Activated naive CD4-positive, alpha-beta T cell treated with anti-CD3 and anti-CD28 coated beads, Interleukin-2, amount 50 U/mL, for 72 hours (primary cell): ENCODE results near the gene ATP7B. TPM values are rescaled to one million over a fixed set of nuclear protein-coding genes. Genes with fewer than 3 reads are reported as not detected.
A peak's percentile ranks its signal among the peaks of the same experiment; 100 is the strongest.

Experiments
- ATAC-seq, 2 donors: fragments of 150-1000 bp; cut with Tn5 transposase; 2 replicates each; pipeline ENCODE4 v1.10.0; 2021; ENCODE audit warnings: mild to moderate bottlenecking in 2 of 2, moderate library complexity in 2 of 2
- DNase-seq, 2 donors: peaks; one replicate each; pipeline ENCODE4 v3.0.0; 2021 to 2022; ENCODE audit warnings: low spot score in 2 of 2
- H3K27ac Mint-ChIP-seq, 2 donors: one replicate each; pipeline ENCODE4 v1.8.0; 2022; ENCODE audit warnings: mild to moderate bottlenecking in 2 of 2, mixed read lengths in 2 of 2
- H3K36me3 Mint-ChIP-seq, 2 donors: one replicate each; pipeline ENCODE4 v1.8.0; 2022; ENCODE audit warnings: mixed read lengths in 2 of 2
- H3K9me3 Mint-ChIP-seq, 2 donors: one replicate each; pipeline ENCODE4 v1.8.0; 2022; ENCODE audit warnings: mixed read lengths in 2 of 2
- total RNA-seq, 2 donors: library from RNA; stranded (reverse); gene quantifications; one replicate each; pipeline ENCODE4 v1.2.3, GENCODE V29; 2022

The ATP7B gene
- total RNA-seq, 2 donors from 2014 or later, result 0.96 to 1.1 TPM

DNA sequence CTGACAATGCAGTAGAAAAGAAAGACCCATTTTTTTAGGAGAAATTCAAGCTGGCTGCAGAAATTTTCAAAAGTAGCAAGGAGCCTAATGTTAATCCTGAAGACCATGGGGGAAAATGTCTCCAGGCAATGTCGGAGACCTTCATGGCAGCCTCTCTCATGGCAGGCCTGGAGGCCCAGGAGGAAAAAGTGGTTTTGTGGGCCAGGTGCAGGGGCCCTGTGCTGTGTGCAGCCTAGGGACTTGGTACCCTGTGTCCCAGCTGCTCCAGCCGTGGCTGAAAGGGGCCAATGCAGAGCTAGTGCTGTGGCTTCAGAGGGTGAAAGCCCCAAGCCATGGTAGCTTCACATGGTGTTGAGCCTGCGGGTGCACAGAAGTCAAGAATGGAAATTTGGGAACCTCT, 5.0 kb upstream of the ATP7B start:
- H3K27ac Mint-ChIP-seq, result no peak overlapping the region
- ATAC-seq (no peak), DNase-seq (no peak)
- H3K9me3 Mint-ChIP-seq, result peaks cover 0 to 5% of the 10 kb centered on the region in 2 donors
- peaks cover 9 to 31% of the 10 kb centered on the region in 2 donors for H3K36me3 Mint-ChIP-seq

DNA sequence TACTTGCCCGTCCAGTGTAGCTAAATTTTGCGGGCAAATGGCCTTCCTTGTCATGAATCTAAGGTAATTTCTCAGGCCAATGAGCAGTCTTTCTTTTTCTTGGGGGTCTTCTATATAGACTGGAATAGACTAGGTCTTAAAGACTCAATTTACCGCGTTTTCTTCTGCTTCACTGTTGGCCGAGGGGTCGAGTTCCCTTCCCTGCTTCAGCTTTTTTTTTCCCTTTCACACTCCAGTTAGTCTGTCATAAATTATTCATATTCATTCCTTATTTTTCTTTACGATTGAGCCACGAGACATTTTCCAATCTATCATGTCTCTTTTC, 1.2 kb upstream of the ATP7B start:
- no peak for ATAC-seq
- H3K36me3 Mint-ChIP-seq, result peaks cover 10 to 14% of the 10 kb centered on the region in 2 donors
- DNase-seq, result no peak
- H3K27ac Mint-ChIP-seq, result peak overlapping the region; percentile 91 to 93
- peaks cover 0 to 5% of the 10 kb centered on the region in 2 donors for H3K9me3 Mint-ChIP-seq

DNA sequence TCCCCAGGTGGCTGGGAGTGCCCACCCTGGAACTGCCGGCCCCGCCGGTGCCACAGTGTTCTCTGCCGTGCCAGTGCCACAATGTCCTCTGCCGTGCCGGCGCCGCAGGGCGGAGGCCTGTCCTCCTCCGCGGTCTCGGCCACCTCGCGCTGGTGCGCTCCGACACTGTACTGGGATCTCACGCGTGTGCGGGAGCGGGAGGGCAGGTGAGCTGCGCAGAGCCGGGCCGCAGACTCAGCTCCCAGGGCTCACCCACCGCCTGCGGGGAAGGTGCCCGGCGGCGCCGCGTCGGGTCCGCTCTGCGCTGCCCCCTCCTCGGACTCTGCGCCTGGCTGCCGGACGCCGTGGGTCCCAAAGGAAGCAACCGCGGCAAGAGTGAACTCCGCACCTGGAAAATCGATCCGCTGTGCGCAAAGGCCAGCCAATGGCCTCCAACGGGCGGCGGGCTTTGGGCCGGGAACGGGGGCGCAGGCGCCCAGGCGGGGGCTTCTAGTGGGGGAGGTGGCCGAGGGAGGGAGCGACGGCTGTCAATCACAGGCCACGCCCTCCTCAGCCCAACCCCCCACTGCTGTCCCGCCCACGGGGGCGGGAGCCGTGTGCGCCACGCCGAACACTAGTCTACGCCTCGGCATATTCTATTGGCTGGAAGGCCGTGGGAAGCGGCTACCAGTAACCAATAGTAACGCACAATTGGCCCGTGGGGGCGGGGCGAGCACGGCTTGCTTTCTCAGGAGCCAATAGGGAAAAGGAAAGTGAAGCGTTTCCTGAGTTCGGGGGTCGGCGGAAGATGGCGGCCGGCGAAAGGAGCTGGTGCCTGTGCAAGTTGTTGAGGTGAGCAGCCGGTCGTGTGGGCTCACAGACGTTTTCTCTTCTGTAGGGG, 622 bp upstream of the ATP7B start, which contains the start of gene ALG11:
ALG11 (plus strand) TSS at position 767 of the 880 bp plus-strand sequence; CDS start at position 788, 21 bp downstream.
- peak within 1 kb of the TSS; percentile 91 to 93 for H3K27ac Mint-ChIP-seq
- peaks cover 0 to 5% of the 10 kb centered on the region in 2 donors for H3K9me3 Mint-ChIP-seq
- peak; percentile 99 for ATAC-seq
- peak; percentile 98 to 99 for DNase-seq
- H3K36me3 Mint-ChIP-seq, result peaks cover 10 to 14% of the 10 kb centered on the region in 2 donors

DNA sequence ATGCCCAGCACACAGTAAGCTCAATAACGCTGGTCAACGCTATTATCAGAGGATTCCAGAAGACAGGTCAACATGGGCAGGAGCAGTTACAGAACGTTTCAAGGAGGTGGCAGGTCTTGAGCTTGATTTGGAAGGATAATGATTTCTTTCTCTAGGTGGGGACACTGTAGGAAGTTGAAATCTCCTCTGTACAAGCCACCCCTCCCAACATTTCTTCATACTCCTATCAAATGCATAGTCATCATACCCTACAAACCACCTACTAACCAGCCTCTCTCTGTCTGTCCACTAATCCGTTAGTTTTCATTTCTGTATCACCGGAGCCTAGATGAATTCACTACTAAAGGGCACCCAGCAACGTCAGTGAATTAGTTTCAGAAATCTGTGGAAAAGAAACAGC, 1.3 kb downstream of the ATP7B start:
- Mint-ChIP-seq H3K36me3 (peaks cover 0 to 14% of the 10 kb centered on the region in 2 donors), H3K27ac (no peak overlapping the region), H3K9me3 (no peaks in the 10 kb centered on the region)
- ATAC-seq (no peak), DNase-seq (no peak)

DNA sequence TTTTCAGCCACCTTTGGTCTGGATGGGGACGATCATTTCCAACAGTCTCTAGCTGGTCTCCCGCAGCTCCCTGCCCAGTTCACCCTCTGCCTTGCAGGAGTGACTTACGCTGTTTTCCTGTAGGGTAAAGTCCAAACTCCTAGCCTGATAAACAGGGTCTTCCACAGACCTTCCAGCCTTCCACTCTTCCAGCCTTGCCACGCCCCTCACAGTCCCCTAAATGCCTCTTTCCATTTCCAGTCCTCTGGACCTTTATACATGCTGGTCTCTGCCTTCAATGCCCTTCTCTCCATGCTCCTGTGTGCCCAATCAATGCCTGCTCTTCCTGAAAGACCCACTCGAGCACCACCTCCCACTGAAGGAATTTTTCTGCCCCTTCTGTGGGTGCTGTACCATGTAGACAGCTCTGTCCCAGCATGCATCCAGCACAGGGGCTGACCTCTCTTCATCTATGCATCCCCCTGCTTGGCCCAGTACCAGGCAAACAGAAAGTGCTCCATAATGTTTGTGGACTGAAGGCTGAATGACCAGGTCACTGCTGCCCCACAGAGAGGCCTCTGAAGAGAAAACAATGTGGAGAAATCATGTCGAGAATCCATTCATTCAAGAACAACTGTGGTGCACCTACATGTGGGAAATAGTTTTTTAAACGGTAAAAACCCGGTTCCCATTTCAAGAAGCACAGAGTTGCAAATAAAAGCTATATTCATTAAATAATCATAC, 4.6 kb downstream of the ATP7B start:
- Mint-ChIP-seq H3K36me3 (peaks cover 0 to 7% of the 10 kb centered on the region in 2 donors), H3K27ac (no peak overlapping the region), H3K9me3 (no peaks in the 10 kb centered on the region)
- DNase-seq (no peak), ATAC-seq (no peak)

DNA sequence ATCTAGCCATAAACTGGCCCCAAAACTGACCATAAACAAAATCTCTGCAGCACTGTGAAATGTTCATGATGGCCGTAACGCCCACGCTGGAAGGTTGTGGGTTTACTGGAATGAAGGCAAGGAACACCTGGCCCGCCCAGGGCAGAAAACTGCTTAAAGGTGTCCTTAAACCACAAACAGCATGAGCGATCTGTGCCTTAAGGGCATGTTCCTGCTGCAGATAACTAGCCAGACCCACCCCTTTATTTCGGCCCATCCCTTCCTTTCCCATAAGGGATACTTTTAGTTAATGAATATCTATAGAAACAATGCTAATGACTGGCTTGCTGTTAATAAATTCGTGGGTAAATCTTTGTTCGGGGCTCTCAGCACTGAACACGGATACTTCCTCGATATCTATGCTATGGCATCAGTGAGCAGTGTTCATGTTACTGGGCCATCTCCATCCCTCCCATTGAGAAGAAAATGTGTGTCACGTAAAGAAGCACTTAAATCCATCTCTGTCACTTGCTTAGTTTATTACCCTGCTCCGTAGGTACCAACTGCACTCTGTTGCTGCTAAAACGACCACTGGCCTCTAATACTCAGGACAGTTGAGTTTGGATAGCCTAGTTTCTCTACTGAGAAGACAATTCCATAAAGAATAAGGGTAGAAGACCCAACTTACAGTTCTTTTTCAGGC, 5.3 kb downstream of the ATP7B start:
- no peak for ATAC-seq
- H3K9me3 Mint-ChIP-seq, result no peaks in the 10 kb centered on the region
- no peak overlapping the region for H3K27ac Mint-ChIP-seq
- H3K36me3 Mint-ChIP-seq, result peaks cover 0 to 2% of the 10 kb centered on the region in 2 donors
- no peak for DNase-seq

DNA sequence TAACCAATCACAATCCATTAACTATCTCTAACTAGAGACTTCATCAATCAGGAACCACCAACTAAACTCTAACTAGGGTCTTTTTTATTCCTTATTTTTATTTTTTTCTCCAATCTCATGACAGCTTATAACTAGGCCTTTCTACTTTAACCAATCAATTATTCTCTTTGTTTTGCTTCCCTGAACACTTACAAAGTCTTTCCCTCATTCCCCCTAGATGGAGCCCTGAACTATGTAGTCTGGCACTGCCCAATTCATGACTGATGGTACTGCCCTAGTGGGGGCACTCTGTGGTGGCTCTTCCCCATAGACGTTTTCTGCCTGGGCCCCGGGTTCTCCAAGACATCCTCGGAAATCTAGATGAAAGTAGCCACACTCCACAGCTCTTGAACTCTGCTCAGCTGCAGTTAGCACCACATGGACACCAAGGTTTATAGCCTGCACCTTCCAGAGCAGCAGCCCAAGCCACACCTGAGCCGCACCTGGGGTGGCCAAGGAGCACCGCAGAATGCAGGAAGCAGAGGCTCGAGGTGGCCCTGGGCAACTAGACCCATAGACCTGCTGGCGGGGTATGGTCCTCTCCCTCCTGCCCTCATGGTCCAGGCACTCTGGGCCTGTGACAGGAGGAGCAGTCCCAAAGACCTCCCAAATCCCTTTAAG, 6.6 kb downstream of the ATP7B start:
- Mint-ChIP-seq H3K36me3 (no peaks in the 10 kb centered on the region), H3K27ac (no peak overlapping the region), H3K9me3 (no peaks in the 10 kb centered on the region)
- DNase-seq (no peak), ATAC-seq (no peak)

DNA sequence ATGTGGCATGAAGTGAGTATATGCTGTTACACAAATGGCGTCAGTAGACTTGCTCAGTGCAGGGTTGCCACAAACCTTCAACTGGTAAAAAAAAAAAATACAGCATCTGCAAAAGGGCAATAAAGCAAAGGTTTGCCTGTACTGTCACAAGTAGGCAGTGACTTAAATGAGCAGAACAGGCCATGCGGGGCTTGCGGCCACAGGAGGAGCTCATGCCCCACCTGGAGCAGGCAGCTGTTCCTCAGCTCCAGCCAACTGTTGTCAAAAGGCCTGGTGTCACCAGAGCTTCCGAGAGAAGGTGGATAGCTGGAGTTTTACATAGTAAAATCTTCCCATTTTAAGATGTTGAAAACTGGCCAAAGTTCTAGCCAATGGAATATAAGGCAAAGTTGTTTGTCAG, 7.7 kb downstream of the ATP7B start:
- DNase-seq (no peak), ATAC-seq (no peak)
- H3K9me3 Mint-ChIP-seq, result no peaks in the 10 kb centered on the region
- H3K27ac Mint-ChIP-seq, result no peak overlapping the region
- no peaks in the 10 kb centered on the region for H3K36me3 Mint-ChIP-seq

DNA sequence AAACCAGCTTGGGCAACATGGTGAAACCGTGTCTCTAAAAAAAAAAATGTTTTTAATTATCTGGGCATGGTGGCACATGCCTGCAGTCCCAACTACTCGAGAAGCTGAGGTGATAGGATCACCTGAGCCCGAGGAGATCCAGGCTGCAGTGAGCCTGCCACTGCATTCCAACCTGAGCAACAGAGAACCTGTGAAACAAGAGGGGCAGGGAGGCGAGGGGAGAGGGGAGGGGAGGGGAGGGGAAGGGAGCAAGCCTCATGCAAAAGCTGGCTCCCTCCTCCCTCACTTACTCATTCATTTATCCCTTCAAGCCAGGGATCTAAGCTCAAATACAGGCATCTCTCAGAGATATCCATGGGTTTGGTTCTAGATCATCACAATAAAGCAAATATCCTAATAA, 8.9 kb downstream of the ATP7B start:
- no peak for DNase-seq
- H3K27ac Mint-ChIP-seq, result no peak overlapping the region
- ATAC-seq, result no peak
- H3K36me3 Mint-ChIP-seq, result no peaks in the 10 kb centered on the region
- no peaks in the 10 kb centered on the region for H3K9me3 Mint-ChIP-seq

DNA sequence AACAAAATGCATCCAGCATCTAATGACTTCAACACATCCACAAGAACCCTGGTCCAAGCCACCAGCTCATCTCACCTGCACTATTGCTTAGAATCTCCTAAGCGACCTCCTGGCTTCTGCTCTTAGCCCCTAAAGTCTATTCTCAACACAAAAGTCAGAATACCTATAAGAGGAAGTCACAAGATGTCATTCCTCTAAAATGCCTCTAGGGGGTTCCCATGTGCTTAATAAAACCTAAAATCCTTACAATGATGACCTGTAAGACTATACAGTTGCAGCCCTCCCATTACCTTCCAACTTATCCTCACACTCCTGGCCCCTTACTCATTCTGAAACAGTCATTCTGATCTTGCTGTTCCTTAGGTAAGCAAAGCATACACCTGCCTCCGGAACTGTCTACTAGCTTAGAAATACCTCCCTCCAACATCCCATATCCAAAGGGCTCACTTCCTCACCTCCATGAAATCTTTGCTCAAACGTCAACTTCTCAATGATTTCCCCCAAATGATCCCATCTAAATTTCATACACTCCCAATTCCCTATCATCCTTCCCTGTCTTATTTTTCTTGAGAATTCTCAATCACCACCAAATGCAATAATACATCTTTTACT, 10.0 kb downstream of the ATP7B start:
- DNase-seq (no peak), ATAC-seq (peak; percentile 68 to 79)
- Mint-ChIP-seq H3K36me3 (no peaks in the 10 kb centered on the region), H3K9me3 (no peaks in the 10 kb centered on the region), H3K27ac (no peak overlapping the region)

DNA sequence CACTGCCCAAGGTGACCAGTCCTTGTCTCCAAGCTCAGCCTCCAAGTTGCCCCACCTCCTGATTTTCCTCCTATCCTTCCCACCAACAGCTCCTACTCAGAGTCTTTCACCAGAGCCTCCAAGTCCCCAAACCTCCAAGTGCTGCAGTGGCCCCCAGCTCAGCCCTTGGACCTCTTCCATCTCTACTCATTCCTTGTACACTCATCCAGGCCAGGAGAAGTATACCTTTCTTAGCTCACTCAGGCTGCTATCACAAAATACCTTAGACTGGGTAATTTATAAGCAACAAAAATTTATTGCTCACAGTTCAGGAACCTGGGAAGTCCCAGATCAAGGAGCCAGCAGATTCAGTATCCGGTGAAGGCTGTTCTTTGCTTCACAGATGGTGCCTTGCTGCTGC, 11.3 kb downstream of the ATP7B start:
- H3K9me3 Mint-ChIP-seq, result no peaks in the 10 kb centered on the region
- no peak overlapping the region for H3K27ac Mint-ChIP-seq
- DNase-seq, result no peak
- no peak for ATAC-seq
- H3K36me3 Mint-ChIP-seq, result no peaks in the 10 kb centered on the region

DNA sequence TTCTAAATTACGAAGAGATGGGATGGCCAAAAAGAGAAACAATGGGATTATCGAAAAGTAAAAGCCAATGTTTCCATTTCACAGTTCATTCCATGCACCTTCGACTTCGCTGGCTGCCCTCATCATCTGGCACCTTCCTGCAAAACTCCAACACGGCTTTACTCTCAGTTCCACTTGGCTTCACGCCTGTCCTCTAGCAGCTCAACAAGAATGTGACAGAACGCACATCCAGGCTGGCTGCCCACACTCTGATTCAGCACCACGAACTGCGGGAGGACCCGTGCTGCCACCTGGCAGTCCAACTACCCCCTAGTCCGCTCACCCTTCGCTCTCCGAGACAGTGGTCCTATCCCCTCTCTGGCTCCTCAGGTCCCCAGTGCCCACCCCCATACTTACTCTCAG, 11.7 kb downstream of the ATP7B start:
- H3K9me3 Mint-ChIP-seq, result no peaks in the 10 kb centered on the region
- ATAC-seq (no peak), DNase-seq (no peak)
- H3K36me3 Mint-ChIP-seq, result no peaks in the 10 kb centered on the region
- no peak overlapping the region for H3K27ac Mint-ChIP-seq

DNA sequence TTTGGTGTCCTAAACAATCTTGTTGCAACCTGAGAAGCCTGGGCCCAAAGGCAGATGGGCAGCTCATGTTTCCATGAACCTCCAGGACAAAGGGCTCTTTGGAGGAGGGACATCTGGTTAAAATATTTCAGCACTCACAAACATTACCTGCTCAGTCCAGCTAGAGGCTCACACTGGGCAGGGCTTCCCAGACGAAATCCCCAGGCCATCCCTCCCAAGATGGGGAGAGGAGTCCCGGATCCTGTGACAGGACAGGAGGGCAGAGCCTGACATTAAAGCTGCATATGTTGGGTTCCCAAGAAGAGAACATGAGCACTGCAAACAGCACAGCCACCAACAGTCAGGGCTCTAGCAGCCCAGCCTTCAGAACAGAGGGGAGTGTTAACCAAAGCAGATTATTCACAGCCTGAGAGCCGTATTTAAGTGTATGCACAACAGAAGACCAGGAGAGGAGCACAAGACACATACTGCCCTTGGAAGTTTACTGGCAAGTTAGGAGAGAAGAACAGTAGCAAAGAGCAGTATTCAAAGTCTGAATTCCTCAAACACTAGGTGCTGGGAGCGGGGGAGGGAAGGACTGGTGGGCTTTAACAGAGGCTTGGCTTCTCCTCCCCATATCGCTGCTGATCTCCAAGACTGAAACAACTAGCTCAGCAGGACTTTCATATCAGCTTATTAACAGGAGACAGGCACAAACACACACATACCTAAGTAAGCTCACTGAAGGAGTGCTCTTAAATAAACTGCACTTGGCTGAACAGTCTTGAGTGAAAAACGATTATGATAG, 12.3 kb downstream of the ATP7B start:
- no peaks in the 10 kb centered on the region for H3K9me3 Mint-ChIP-seq
- ATAC-seq (no peak), DNase-seq (no peak)
- no peaks in the 10 kb centered on the region for H3K36me3 Mint-ChIP-seq
- no peak overlapping the region for H3K27ac Mint-ChIP-seq

DNA sequence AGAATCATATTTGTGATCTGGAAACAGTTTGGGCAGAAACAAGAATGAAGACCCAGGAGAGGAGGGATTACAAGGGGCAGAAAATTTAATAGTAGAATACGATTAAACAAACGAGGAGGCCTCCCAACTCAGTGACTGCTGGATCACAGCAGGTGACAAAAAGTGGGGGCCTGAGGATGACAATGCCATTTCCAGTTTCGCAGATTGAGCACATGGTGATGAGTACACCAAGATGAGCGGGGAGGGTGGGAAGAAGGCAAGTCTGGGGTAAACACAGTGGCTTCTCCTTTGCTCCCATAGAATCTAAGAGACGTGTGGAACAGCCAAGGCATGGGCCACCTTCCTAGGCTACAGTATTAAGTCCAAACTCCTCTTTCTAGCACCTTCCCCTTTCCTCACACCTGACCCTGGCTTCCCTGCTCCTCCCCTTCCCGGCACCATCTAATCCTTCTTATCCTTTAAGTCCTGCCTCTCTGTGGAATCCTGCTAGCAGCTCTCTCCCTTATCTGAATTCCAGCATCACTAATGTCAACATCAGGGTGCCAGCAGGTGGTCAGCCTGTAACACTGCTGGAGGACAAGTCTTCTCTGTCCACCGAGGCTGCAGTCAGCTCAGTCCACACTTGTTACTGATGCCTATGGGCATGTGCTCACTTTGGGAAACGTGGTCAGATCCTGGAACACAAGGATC, 13.5 kb downstream of the ATP7B start:
- Mint-ChIP-seq H3K36me3 (no peaks in the 10 kb centered on the region), H3K27ac (no peak overlapping the region), H3K9me3 (no peaks in the 10 kb centered on the region)
- ATAC-seq (no peak), DNase-seq (no peak)

DNA sequence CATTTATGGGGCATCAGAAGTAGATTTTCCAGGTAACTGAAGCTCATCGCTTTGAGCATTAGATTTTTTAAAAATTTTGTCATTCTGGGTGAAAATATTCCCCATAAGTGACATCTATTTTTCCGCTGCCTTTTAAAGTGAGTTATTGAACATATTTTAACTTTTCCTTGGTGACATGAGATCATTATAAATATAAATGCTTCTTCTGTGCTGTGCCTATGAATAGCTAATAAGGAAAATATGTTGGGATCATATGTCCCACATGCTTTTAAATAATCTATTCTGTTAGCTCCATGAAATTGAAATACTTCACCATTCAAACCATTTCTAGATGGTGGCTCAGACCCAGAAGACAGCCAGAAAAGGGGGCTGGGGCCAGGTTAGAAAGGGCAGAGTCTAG, 14.1 kb downstream of the ATP7B start:
- Mint-ChIP-seq H3K36me3 (no peaks in the 10 kb centered on the region), H3K9me3 (no peaks in the 10 kb centered on the region), H3K27ac (no peak overlapping the region)
- DNase-seq (no peak), ATAC-seq (no peak)
